ENCODE results near the gene TLCD4. TPM values are rescaled to one million over a fixed set of nuclear protein-coding genes. Genes with fewer than 3 reads are reported as not detected.

Gene TLCD4
- total RNA-seq, 1 donor from 2014 or later, result 0.10 TPM

- Mint-ChIP-seq H3K9me3 (ENCODE audit: unreplicated experiment) (peaks cover under 1% of the 10 kb centered on the region), H3K4me3 (ENCODE audit: unreplicated experiment) (no peak overlapping the region), H3K27me3 (ENCODE audit: unreplicated experiment) (no peaks in the 10 kb centered on the region), H3K27ac (ENCODE audit: unreplicated experiment) (no peak overlapping the region), H3K36me3 (ENCODE audit: unreplicated experiment) (no peaks in the 10 kb centered on the region), H3K4me1 (ENCODE audit: low read depth, unreplicated experiment) (no peaks in the 10 kb centered on the region)
- no peak for TF ChIP-seq CTCF (IDR thresholded peaks at IDR 0.05; ENCODE audit: partially characterized antibody, unreplicated experiment)
- DNase-seq, result no peak
Measured at GRCh38 chr1:95080446-95080845, 36.7 kb upstream of the TLCD4 start.

GRCh38 chr1:95080879-95081278 is 36.3 kb upstream of the TLCD4 start:
- Mint-ChIP-seq H3K9me3 (ENCODE audit: unreplicated experiment) (no peaks in the 10 kb centered on the region), H3K27me3 (ENCODE audit: unreplicated experiment) (no peaks in the 10 kb centered on the region), H3K4me1 (ENCODE audit: low read depth, unreplicated experiment) (no peaks in the 10 kb centered on the region)

DNA sequence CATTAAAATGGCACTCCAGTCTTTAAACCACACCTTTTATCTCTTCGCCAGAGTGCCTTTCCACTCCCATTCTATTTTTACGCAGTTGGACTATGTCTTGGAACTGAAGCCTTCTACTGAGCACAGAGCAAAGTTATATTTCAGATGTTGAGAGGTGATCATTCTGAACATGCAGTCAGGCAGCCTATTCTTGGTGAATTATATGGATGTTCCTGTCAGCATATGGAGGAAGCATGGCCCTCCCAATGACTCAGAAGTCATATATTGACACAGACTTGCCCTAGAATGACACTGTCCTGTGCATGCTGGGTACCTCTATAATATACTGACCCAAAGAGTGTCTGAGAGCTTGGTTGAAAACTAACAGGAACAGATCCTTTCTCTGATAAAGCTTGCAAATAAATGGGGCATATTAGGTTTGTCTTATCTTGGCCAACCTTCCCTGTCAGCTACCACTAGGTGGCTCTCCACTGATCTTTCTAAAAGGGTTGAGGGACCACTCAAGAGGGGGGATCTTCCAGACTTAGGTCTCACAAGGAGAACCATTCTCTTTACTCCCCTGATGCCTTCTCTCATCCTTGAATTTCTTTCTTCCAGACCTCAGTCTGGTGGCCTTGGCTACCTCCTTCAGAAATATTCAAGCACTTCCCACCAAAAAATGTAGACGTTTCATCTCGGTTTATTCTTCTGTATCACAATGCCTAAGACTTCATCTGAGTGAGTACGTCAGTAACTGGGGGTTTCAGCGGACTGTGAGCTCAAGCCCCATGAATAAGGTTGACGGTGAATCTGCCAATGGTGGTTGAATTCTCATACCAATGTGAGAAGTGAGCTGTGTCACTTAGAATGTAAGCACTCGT is 32.6 kb upstream of the TLCD4 start:
- no peak for DNase-seq
- Mint-ChIP-seq H3K36me3 (ENCODE audit: unreplicated experiment) (no peaks in the 10 kb centered on the region), H3K4me1 (ENCODE audit: low read depth, unreplicated experiment) (peaks cover 5% of the 10 kb centered on the region), H3K27me3 (ENCODE audit: unreplicated experiment) (peaks cover 2% of the 10 kb centered on the region), H3K27ac (ENCODE audit: unreplicated experiment) (no peak overlapping the region), H3K9me3 (ENCODE audit: unreplicated experiment) (no peaks in the 10 kb centered on the region), H3K4me3 (ENCODE audit: unreplicated experiment) (no peak overlapping the region)
- TF ChIP-seq CTCF (IDR thresholded peaks at IDR 0.05; ENCODE audit: partially characterized antibody, unreplicated experiment), result peak; percentile 75

More at GRCh38 chr1:95080879-95081278, 36.3 kb upstream of the TLCD4 start:
- Mint-ChIP-seq H3K4me3 (ENCODE audit: unreplicated experiment) (no peak overlapping the region), H3K27ac (ENCODE audit: unreplicated experiment) (no peak overlapping the region), H3K36me3 (ENCODE audit: unreplicated experiment) (no peaks in the 10 kb centered on the region)
- DNase-seq, result no peak
- TF ChIP-seq CTCF (IDR thresholded peaks at IDR 0.05; ENCODE audit: partially characterized antibody, unreplicated experiment), result no peak

- no peak for DNase-seq
- H3K27me3 Mint-ChIP-seq (ENCODE audit: unreplicated experiment), result peaks cover 2% of the 10 kb centered on the region
- H3K4me1 Mint-ChIP-seq (ENCODE audit: low read depth, unreplicated experiment), result peaks cover 5% of the 10 kb centered on the region
- TF ChIP-seq CTCF (IDR thresholded peaks at IDR 0.05; ENCODE audit: partially characterized antibody, unreplicated experiment), result no peak
- no peaks in the 10 kb centered on the region for H3K36me3 Mint-ChIP-seq (ENCODE audit: unreplicated experiment)
- no peaks in the 10 kb centered on the region for H3K9me3 Mint-ChIP-seq (ENCODE audit: unreplicated experiment)
- no peak overlapping the region for H3K27ac Mint-ChIP-seq (ENCODE audit: unreplicated experiment)
- H3K4me3 Mint-ChIP-seq (ENCODE audit: unreplicated experiment), result no peak overlapping the region
Measured at GRCh38 chr1:95085376-95085775, 31.8 kb upstream of the TLCD4 start.

GRCh38 chr1:95086949-95087533 is 30.1 kb upstream of the TLCD4 start:
- H3K4me1 Mint-ChIP-seq (ENCODE audit: low read depth, unreplicated experiment), result peaks cover 5% of the 10 kb centered on the region
- H3K4me3 Mint-ChIP-seq (ENCODE audit: unreplicated experiment), result no peak overlapping the region
- H3K27ac Mint-ChIP-seq (ENCODE audit: unreplicated experiment), result no peak overlapping the region
- peaks cover 2% of the 10 kb centered on the region for H3K27me3 Mint-ChIP-seq (ENCODE audit: unreplicated experiment)
- no peaks in the 10 kb centered on the region for H3K9me3 Mint-ChIP-seq (ENCODE audit: unreplicated experiment)
- no peak for TF ChIP-seq CTCF (IDR thresholded peaks at IDR 0.05; ENCODE audit: partially characterized antibody, unreplicated experiment)
- no peak for DNase-seq
- peaks cover 5% of the 10 kb centered on the region for H3K36me3 Mint-ChIP-seq (ENCODE audit: unreplicated experiment)

All from glutamatergic neuron (in vitro differentiated cells).